ENCODE measurements around the gene RAPGEF1. TPM values are rescaled to one million over a fixed set of nuclear protein-coding genes. Genes with fewer than 3 reads are reported as not detected.
A peak's percentile ranks its signal among the peaks of the same experiment; 100 is the strongest.
"Not testable (repeated sequence)": the region's sequence is repeated elsewhere in the genome, so short reads cannot be mapped to it uniquely, and the experiment has no call there.

The RAPGEF1 gene
- 10 to 100 TPM; 32.1 to 38.9 (median 37.6) TPM for polyA plus RNA-seq (ENCODE audit: insufficient read length in 4 of 4)

DNA sequence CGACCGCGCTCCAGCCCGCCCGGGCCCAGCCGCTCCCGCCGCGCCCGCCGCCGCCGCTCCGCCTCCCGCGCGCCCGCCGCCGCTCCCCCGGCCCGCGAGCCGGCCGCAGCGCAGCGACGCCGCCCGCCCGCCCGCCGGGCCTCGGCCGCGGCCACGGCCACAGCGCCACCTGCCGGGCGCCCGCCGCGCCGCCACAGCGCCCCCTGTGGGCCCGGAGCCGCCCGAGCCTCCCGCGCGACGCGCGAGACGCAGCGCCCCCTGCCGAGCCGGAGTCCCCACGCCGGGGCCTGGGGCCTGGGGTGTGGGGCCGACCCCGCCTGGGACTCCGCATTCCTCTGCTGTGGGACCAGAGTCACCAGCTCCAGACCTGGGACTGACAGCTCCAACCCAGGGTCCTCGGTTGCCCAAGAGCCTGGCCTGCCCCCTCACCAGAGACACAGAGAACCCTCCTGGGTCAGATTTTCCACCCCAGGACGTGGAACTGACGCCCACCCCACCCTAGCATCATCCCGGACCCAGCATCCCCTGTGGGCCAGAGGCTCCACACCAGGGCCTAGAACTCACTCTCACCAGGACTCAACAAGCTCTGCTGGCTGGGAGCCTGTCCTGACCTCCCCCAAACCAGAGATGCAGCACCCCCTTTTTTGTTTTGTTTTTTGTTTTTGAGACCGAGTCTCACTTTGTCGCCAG, at the start of gene RAPGEF1:
Gene RAPGEF1, minus strand, starts transcription at position 118 of the 690 bp plus-strand sequence. CDS start 246 bp downstream, outside the sequence.
- no peak for DNase-seq (ENCODE audit: low read depth in 4 of 4, low spot score in 3 of 4)

GRCh38 chr9:131788851-131789250, 49.0 kb upstream of the RAPGEF1 start:
- DNase-seq (ENCODE audit: low read depth in 4 of 4, low spot score in 3 of 4), result no peak

DNA sequence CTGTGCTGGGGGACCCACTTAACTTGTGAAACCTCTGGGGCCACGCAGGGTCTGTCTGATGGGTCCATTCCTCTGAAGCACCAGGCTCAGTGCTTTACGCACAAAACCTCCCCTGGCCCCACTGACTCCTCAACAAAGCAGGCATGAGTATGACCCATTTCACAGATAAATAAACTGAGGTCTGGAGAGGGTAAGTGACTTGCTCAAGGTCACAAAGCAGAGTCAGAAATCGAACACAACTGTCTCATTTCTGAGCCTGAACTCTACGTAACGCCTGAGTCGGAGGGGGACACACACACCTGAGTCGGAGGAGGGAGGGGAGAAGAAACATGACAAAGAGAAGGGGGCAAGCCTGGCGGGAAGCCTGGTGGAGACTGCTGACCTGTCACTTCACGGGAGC, 48.0 kb upstream of the RAPGEF1 start:
- DNase-seq (ENCODE audit: low read depth in 4 of 4, low spot score in 3 of 4), result no peak

DNA sequence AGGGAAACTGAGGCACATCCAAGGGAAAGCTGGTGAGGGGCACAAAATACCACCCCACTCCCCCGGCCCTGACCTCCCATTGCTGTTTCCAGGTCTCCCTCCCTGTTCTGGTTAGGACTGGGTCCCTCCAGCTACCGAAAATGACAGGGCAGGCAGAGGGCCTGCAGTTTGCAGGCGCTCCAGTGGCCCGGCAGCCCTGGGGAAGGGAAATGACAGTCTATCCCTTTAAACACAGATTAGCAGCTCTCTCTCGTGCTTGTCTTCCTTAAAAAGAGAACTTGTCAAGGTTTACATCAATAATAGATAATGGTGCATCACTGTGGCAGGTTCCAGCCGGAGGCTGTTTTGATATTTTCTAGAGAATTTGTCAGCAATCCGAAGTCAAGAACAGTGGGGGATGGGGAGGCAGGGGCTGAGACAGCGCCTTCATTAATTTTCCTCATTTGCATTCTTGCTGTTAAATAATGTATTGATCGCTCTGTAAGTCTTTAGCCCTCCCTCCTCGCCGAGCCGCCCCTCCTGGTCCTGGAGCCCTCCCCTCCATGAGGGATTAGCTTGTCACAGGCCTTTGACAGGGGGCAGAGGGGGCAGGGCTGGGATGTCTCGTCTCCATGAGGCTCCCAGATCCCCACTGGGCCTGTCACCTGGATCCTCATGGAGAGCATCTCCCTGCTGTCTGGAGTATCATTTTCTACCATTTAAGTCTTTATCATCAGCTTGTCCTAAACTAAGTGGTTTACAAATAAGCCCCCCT, 45.0 kb upstream of the RAPGEF1 start:
- DNase-seq (ENCODE audit: low read depth in 4 of 4, low spot score in 3 of 4), result no peak

DNA sequence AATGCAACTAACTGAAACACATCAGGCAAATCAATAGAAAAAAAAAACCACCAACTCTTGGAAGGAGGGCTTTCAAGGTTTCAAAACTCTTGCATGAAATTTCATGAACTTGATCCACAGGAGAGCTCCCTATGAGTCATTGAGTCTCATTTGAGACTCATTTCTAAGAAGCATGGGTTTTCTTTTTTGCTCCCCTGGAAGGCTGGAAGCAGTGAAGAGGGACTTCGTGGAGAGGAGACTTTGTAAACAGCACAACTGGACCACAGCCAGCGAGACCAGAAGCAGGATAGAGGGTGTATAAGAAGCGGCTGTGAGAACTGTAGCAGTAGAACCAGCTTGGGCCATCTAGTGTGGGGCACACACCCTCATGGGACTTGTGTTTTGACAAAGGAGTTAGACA, 41.2 kb upstream of the RAPGEF1 start:
- no peak for DNase-seq (ENCODE audit: low read depth in 4 of 4, low spot score in 3 of 4)

- DNase-seq (ENCODE audit: low read depth in 4 of 4, low spot score in 3 of 4), result peak in 3 of 4 donors; percentile 14 to 52 (median 43)
These were observed 36.6 kb upstream of the RAPGEF1 start for GRCh38 chr9:131776473-131776872.

GRCh38 chr9:131776036-131776435, 36.2 kb upstream of the RAPGEF1 start:
- no peak for DNase-seq (ENCODE audit: low read depth in 4 of 4, low spot score in 3 of 4)

DNA sequence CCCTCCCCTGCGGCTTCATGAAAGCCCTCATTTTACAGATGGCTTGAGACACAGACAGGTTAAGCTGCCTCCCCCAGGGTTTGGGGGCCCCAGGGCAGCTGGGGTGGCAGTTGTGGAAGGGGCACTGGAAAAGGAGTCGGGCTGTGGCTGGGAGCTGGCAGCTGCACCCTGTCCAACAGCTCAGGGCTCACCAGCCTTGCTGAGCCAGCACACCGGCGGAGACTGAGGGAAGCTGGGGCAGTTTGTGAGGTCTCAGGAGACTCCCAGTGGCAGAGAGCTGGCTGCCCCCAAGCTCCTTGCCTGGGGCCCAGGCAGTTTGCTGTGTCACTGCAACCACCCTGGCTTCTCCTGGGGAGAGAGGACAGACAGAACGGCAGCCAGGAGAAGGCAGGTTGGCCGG, 34.8 kb upstream of the RAPGEF1 start:
- no peak for DNase-seq (ENCODE audit: low read depth in 4 of 4, low spot score in 3 of 4)

DNA sequence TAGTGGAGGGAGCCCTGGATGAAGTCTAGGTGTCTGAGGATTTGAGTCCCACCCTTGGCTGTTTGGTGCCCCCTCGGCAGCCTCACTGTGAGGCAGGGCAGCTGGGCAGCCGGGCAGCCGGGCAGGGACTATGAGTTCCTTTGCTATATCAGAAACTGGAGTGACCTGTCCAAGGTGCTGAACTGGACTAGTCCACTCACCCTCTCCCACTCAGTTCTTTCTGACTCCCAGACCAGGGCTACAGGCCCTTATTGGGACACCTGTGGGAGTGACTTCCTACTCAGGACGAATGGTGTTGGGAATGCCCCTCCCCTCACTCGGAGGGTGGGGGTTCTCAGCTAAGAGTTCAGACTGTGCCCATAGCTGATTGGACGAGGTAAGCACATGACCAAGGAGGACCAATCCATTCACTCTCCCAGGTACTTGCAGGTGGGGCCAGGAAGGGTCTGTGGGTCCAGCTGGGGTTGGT, 34.1 kb upstream of the RAPGEF1 start:
- peak; percentile 44 to 69 (median 64) for DNase-seq (ENCODE audit: low read depth in 4 of 4, low spot score in 3 of 4)

GRCh38 chr9:131772940-131773339, 33.1 kb upstream of the RAPGEF1 start:
- no peak for DNase-seq (ENCODE audit: low read depth in 4 of 4, low spot score in 3 of 4)

- no peak for DNase-seq (ENCODE audit: low read depth in 4 of 4, low spot score in 3 of 4)
These were observed 31.8 kb upstream of the RAPGEF1 start for GRCh38 chr9:131771646-131772045.

GRCh38 chr9:131769361-131769760, 29.5 kb upstream of the RAPGEF1 start:
- no peak for DNase-seq (ENCODE audit: low read depth in 4 of 4, low spot score in 3 of 4)

- DNase-seq (ENCODE audit: low read depth in 4 of 4, low spot score in 3 of 4), result no peak
These were observed 24.7 kb upstream of the RAPGEF1 start for GRCh38 chr9:131764568-131764967.

GRCh38 chr9:131762356-131762932, 22.6 kb upstream of the RAPGEF1 start:
- DNase-seq (ENCODE audit: low read depth in 4 of 4, low spot score in 3 of 4), result no peak

GRCh38 chr9:131759017-131759647, 19.3 kb upstream of the RAPGEF1 start:
- no peak for DNase-seq (ENCODE audit: low read depth in 4 of 4, low spot score in 3 of 4)

GRCh38 chr9:131757549-131757948, 17.7 kb upstream of the RAPGEF1 start:
- no peak for DNase-seq (ENCODE audit: low read depth in 4 of 4, low spot score in 3 of 4)

DNA sequence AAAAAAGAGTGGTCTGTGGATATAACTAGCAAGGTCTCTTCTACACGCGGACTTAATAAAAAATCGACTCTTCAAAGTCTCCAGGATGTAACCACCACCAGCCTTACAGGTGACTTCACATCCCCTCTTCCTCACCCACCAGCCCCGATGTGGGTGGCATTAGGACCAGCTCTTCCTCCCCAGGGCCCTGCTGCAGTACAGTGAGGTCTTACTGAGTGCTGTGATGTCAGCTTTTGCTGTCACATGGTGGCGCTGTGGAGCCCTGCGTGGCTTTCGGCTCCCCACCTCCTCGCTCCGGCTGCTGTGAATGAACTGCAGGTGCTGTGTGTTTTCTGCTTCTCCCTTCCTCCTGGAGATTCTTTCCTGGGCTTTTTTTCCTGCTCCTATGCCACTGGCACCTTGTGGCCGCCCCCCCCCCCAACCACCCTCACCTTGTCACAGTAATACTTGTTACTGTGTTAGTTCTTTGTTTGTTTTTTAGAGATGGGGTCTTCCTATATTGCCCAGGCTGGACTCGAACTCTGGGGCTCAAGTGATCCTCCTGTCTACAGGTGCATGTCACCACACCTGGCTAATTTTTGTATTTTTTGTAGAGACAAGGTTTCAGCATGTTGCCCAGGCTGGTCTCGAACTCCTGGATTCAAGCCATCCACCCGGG, 15.8 kb upstream of the RAPGEF1 start:
- DNase-seq (ENCODE audit: low read depth in 4 of 4, low spot score in 3 of 4), result peak in 2 of 4 donors; percentile 62 to 65

GRCh38 chr9:131754846-131755245, 15.0 kb upstream of the RAPGEF1 start:
- DNase-seq (ENCODE audit: low read depth in 4 of 4, low spot score in 3 of 4), result no peak

DNA sequence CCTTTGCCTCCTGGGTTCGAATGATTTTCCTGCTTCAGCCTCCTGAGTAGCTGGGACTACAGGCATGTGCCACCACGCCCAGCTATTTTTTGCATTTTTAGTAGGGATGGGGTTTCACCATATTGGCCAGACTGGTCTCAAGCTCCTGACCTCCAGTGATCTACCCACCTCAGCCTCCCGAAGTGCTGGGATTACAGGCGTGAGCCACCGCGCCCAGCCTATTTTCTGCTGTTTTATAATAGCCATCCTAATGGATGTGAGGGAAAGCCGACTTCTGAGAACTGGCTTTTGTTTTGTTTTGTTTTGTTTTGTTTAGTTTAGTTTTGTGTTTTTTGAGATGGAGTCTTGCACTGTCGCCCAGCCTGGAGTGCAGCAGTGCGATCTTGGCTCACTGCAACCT, 13.9 kb upstream of the RAPGEF1 start:
- not testable (repeated sequence) for DNase-seq (ENCODE audit: low read depth in 4 of 4, low spot score in 3 of 4)

GRCh38 chr9:131752231-131752884, 12.5 kb upstream of the RAPGEF1 start:
- DNase-seq (ENCODE audit: low read depth in 4 of 4, low spot score in 3 of 4), result no peak
